HCT116 (cell line): ENCODE results near the gene CCDC69. TPM values are rescaled to one million over a fixed set of nuclear protein-coding genes. Genes with fewer than 3 reads are reported as not detected.

Source experiments
- ATAC-seq: fragments of 200-7000 bp; cut with Tn5 transposase; 2 replicates; pipeline ENCODE4 v1.9.1; 2020; ENCODE audit warnings: mild to moderate bottlenecking, moderate library complexity
- BruUV-seq: library from RNA; stranded (reverse); fragments of 400-500 nt; replicated peaks from 2 replicates; lab custom pipeline; 2021; lab: Mats Ljungman, UMichigan
- CTCF ChIA-PET: fragments of 300-600 bp; sonication (Branson Sonifier 250); formaldehyde crosslinking; loops from one replicate; lab custom pipeline; 2021; ENCODE audit warnings: antibody characterized with exemption; lab: Charles Lee
- POLR2A ChIA-PET: fragments of 300-600, 350-600 bp; sonication (Branson Sonifier 250); formaldehyde crosslinking; loops from one replicate; lab custom pipeline; 2021; ENCODE audit warnings: antibody characterized with exemption; lab: Charles Lee
- RAD21 ChIA-PET, 2 experiments: fragments of 300-600 bp; sonication (Branson Sonifier 250); formaldehyde crosslinking; loops; one replicate each; lab custom pipeline; 2023; ENCODE audit warnings: low total read pairs in 2 of 2; ENCODE audit not compliant: uncharacterized antibody in 2 of 2, unreplicated experiment in 2 of 2, low non-redundant PET in 1 of 2; lab: Charles Lee
- DNase-seq: peaks from one replicate; pipeline ENCODE4 v3.0.0-alpha.2; 2010; ENCODE audit warnings: low read depth, low spot score
- H2AFZ ChIP-seq: fragments of 200-600 bp; shearing (Covaris generic), sonication (generic); 2 replicates; pipeline ENCODE4 v1.6.1; 2017; ENCODE audit warnings: low read depth, mixed run types, mixed read lengths, antibody characterized with exemption, low read length; ENCODE audit not compliant: poor library complexity, severe bottlenecking
- H3K27ac ChIP-seq: 2 replicates; pipeline ENCODE4 v1.5.1; 2012; ENCODE audit warnings: low read depth, low read length
- H3K27me3 ChIP-seq: fragments of 200-600 bp; sonication (generic); 2 replicates; pipeline ENCODE4 v1.6.1; 2016; ENCODE audit warnings: mixed run types, low read length, mixed read lengths; ENCODE audit not compliant: insufficient read depth
- H3K36me3 ChIP-seq, 2 experiments: fragments of 200-500 bp in 1 of 2; fragments of 200-600 bp in 1 of 2; sonication (Bioruptor generic) in 1 of 2; sonication (generic) in 1 of 2; 2 replicates each; pipeline versions ENCODE4 v1.5.1 to v1.6.1; 2014 to 2016; ENCODE audit warnings: low read length in 2 of 2, inconsistent platforms in 1 of 2, mixed read lengths in 1 of 2, mixed run types in 1 of 2; ENCODE audit not compliant: insufficient read depth in 2 of 2, control insufficient read depth in 1 of 2
- H3K4me1 ChIP-seq, 2 experiments: fragments of 200-600 bp in 1 of 2; sonication (generic) in 1 of 2; 2 replicates each; pipeline versions ENCODE4 v1.5.1 to v1.6.1; 2012 to 2017; ENCODE audit warnings: low read length in 2 of 2, inconsistent platforms in 1 of 2, mild to moderate bottlenecking in 1 of 2, mixed read lengths in 1 of 2, mixed run types in 1 of 2, moderate library complexity in 1 of 2; ENCODE audit not compliant: insufficient read depth in 2 of 2, control insufficient read depth in 1 of 2
- H3K4me2 ChIP-seq: fragments of 200-600 bp; sonication (generic); 2 replicates; pipeline ENCODE4 v1.6.1; 2017; ENCODE audit warnings: mixed run types, low read length, mixed read lengths
- H3K4me3 ChIP-seq, 2 experiments: fragments of 200-600 bp in 1 of 2; sonication (generic) in 1 of 2; replicated peaks in 1 of 2; 2 replicates each; pipeline ENCODE4 v1.5.1; 2011 to 2016; ENCODE audit warnings: low read length in 2 of 2, control low read depth in 1 of 2, low read depth in 1 of 2, mild to moderate bottlenecking in 1 of 2, mixed read lengths in 1 of 2, mixed run types in 1 of 2
- H3K79me2 ChIP-seq: fragments of 200-600 bp; sonication (generic); 2 replicates; pipeline ENCODE4 v1.6.1; 2017; ENCODE audit warnings: mild to moderate bottlenecking, mixed run types, low read length, moderate library complexity, mixed read lengths; ENCODE audit not compliant: insufficient read depth
- H3K9ac ChIP-seq: fragments of 200-600 bp; sonication (generic); 2 replicates; pipeline ENCODE4 v1.6.1; 2016; ENCODE audit warnings: low read length, mixed read lengths
- H3K9me2 ChIP-seq: fragments of 200-600 bp; sonication (generic), shearing (Covaris generic); 2 replicates; pipeline ENCODE4 v1.6.1; 2017; ENCODE audit warnings: mixed run types, mild to moderate bottlenecking, moderate library complexity; ENCODE audit not compliant: insufficient read depth
- H3K9me3 ChIP-seq, 2 experiments: fragments of 200-500 bp in 1 of 2; fragments of 200-600 bp in 1 of 2; sonication (Bioruptor generic) in 1 of 2; sonication (generic) in 1 of 2; 2 replicates each; pipeline ENCODE4 v1.6.1; 2014 to 2017; ENCODE audit warnings: low read length in 2 of 2, mixed read lengths in 2 of 2, inconsistent platforms in 1 of 2, low read depth in 1 of 2, mild to moderate bottlenecking in 1 of 2, mixed run types in 1 of 2, moderate library complexity in 1 of 2; ENCODE audit not compliant: control insufficient read depth in 1 of 2, insufficient read depth in 1 of 2
- H4K20me1 ChIP-seq: fragments of 200-600 bp; sonication (generic), shearing (Covaris generic); 2 replicates; pipeline ENCODE4 v1.6.1; 2017; ENCODE audit warnings: mixed run types, mild to moderate bottlenecking, moderate library complexity; ENCODE audit not compliant: insufficient read depth
- CBX3 ChIP-seq: IDR thresholded peaks from 2 replicates; pipeline ENCODE4 v1.6.1; 2012; ENCODE audit warnings: low read depth
- EGR1 ChIP-seq: IDR thresholded peaks from 2 replicates; pipeline ENCODE4 v1.6.1; 2012; ENCODE audit warnings: low read depth
- EZH2 ChIP-seq: fragments of 200-600 bp; sonication (generic); IDR thresholded peaks from 2 replicates; pipeline ENCODE4 v1.6.1; 2017; ENCODE audit warnings: antibody characterized with exemption, mixed run types
- EZH2phosphoT487 ChIP-seq: fragments of 200-600 bp; IDR thresholded peaks from 2 replicates; pipeline ENCODE4 v1.6.1; 2018; ENCODE audit warnings: antibody characterized with exemption, borderline replicate concordance
- FOSL1 ChIP-seq: IDR thresholded peaks from 2 replicates; pipeline ENCODE4 v1.6.1; 2012; ENCODE audit warnings: low read depth
- POLR2A ChIP-seq: IDR thresholded peaks from 2 replicates; pipeline ENCODE4 v1.7.0; 2011; ENCODE audit warnings: borderline replicate concordance; ENCODE audit not compliant: insufficient read depth, insufficient read length; ENCODE audit errors: extremely low read depth
- POLR2AphosphoS5 ChIP-seq: IDR thresholded peaks from 2 replicates; pipeline ENCODE4 v1.6.1; 2011; ENCODE audit warnings: mild to moderate bottlenecking, low read depth, low read length, moderate library complexity
- SIN3A ChIP-seq: IDR thresholded peaks from 2 replicates; pipeline ENCODE4 v1.6.1; 2012; ENCODE audit warnings: low read depth
- SP1 ChIP-seq: IDR thresholded peaks from 2 replicates; pipeline ENCODE4 v1.6.1; 2012; ENCODE audit warnings: low read depth
- intact Hi-C: fragments of 100-400 bp; cut with micrococcal nuclease; formaldehyde crosslinking; loops from 2 replicates; pipeline ENCODE4 v1.10.0; 2022
- total RNA-seq: library from RNA; stranded (reverse); gene quantifications from one replicate; pipeline ENCODE4 v1.2.1, GENCODE V29; 2021; ENCODE audit not compliant: unreplicated experiment
- TF ChIP-seq, protein P1 (sequence below): IDR thresholded peaks from 2 replicates; pipeline ENCODE4 v1.6.1; 2012; ENCODE audit warnings: low read depth
- TF ChIP-seq, protein P2 (sequence below): IDR thresholded peaks from 2 replicates; pipeline ENCODE4 v1.6.1; 2011; ENCODE audit warnings: mild to moderate bottlenecking, low read length, moderate library complexity; ENCODE audit not compliant: insufficient replicate concordance; ENCODE audit errors: extremely low read depth

CCDC69 gene
- total RNA-seq, 1 experiment from 2014 or later = 4.3 TPM

DNA sequence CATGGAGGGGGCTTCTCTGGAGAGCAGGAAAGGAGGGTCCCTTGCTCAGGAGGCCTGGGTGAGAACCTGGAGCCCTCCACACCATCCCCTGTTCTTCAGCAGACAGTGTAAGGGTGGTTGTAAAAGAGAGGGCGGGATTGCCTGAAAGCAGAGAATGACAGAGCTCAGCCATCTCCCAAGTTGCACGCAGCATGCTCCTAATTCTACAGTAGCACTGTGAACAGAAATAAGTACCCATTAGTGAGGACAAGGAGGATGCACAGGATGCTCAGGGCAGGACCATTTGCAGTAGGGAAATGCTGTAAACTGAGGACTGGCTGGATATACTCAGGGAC, 8.4 kb downstream of the CCDC69 start:
- CTCF ChIA-PET = no interaction called here
- ATAC-seq (no peak), DNase-seq (no peak)
- Histone ChIP-seq H2AFZ (no peak overlapping the region), H3K4me2 (no peak overlapping the region), H4K20me1 (no peaks in the 10 kb centered on the region), H3K27ac (no peak overlapping the region), H3K9me3 (no peaks in the 10 kb centered on the region), H3K4me1 (peaks cover 12 to 21% of the 10 kb centered on the region in 2 experiments), H3K36me3 (no peaks in the 10 kb centered on the region), H3K4me3 (no peak overlapping the region), H3K9ac (no peak overlapping the region), H3K27me3 (no peaks in the 10 kb centered on the region), H3K9me2 (no peaks in the 10 kb centered on the region), H3K79me2 (no peaks in the 10 kb centered on the region)
- TF ChIP-seq POLR2A = no peak
- no peak for TF ChIP-seq POLR2AphosphoS5
- TF ChIP-seq, protein P1, sequence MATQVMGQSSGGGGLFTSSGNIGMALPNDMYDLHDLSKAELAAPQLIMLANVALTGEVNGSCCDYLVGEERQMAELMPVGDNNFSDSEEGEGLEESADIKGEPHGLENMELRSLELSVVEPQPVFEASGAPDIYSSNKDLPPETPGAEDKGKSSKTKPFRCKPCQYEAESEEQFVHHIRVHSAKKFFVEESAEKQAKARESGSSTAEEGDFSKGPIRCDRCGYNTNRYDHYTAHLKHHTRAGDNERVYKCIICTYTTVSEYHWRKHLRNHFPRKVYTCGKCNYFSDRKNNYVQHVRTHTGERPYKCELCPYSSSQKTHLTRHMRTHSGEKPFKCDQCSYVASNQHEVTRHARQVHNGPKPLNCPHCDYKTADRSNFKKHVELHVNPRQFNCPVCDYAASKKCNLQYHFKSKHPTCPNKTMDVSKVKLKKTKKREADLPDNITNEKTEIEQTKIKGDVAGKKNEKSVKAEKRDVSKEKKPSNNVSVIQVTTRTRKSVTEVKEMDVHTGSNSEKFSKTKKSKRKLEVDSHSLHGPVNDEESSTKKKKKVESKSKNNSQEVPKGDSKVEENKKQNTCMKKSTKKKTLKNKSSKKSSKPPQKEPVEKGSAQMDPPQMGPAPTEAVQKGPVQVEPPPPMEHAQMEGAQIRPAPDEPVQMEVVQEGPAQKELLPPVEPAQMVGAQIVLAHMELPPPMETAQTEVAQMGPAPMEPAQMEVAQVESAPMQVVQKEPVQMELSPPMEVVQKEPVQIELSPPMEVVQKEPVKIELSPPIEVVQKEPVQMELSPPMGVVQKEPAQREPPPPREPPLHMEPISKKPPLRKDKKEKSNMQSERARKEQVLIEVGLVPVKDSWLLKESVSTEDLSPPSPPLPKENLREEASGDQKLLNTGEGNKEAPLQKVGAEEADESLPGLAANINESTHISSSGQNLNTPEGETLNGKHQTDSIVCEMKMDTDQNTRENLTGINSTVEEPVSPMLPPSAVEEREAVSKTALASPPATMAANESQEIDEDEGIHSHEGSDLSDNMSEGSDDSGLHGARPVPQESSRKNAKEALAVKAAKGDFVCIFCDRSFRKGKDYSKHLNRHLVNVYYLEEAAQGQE = no peak
- no peak for TF ChIP-seq EZH2
- TF ChIP-seq EGR1 = no peak
- no peak for TF ChIP-seq CBX3
- no peak for TF ChIP-seq FOSL1
- TF ChIP-seq EZH2phosphoT487 = no peak
- no peak for TF ChIP-seq SIN3A
- TF ChIP-seq, protein P2, sequence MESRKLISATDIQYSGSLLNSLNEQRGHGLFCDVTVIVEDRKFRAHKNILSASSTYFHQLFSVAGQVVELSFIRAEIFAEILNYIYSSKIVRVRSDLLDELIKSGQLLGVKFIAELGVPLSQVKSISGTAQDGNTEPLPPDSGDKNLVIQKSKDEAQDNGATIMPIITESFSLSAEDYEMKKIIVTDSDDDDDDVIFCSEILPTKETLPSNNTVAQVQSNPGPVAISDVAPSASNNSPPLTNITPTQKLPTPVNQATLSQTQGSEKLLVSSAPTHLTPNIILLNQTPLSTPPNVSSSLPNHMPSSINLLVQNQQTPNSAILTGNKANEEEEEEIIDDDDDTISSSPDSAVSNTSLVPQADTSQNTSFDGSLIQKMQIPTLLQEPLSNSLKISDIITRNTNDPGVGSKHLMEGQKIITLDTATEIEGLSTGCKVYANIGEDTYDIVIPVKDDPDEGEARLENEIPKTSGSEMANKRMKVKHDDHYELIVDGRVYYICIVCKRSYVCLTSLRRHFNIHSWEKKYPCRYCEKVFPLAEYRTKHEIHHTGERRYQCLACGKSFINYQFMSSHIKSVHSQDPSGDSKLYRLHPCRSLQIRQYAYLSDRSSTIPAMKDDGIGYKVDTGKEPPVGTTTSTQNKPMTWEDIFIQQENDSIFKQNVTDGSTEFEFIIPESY = no peak
- no peak for TF ChIP-seq SP1
- intact Hi-C loops = no loop called here
- no TSS peak for BruUV-seq
- POLR2A ChIA-PET = interaction anchor here (2.6 kb wide), 1 partner anchor 8 kb away, joined by 15 read pairs; the partner anchor contains the start of gene CCDC69
- RAD21 ChIA-PET = no interaction called here
